Esophagus squamous epithelium (tissue), 5 donors: Measurements from ENCODE around the gene PTPRS. TPM values are rescaled to one million over a fixed set of nuclear protein-coding genes. Genes with fewer than 3 reads are reported as not detected.

Experiments
- DNase-seq: peaks from one replicate; lab custom pipeline; 2025; lab: John Stamatoyannopoulos, UW
- H3K27ac ChIP-seq, 4 donors: fragments of 200-600 bp; sonication (generic); one replicate each; pipeline ENCODE4 v1.5.1; 2016 to 2019; ENCODE audit warnings: mild to moderate bottlenecking in 1 of 4
- H3K27me3 ChIP-seq, 4 donors: fragments of 200-600 bp; sonication (generic); 1 replicate in 3 of 4; 2 replicates in 1 of 4; pipeline versions ENCODE4 v1.5.1 to v1.6.0; 2017 to 2021; ENCODE audit warnings: antibody characterized with exemption in 1 of 4
- H3K36me3 ChIP-seq, 3 donors: fragments of 200-600 bp; sonication (generic); one replicate each; pipeline ENCODE4 v1.5.1; 2016 to 2019
- H3K4me1 ChIP-seq, 3 donors: fragments of 200-600 bp; sonication (generic); one replicate each; pipeline ENCODE4 v1.5.1; 2017 to 2019
- H3K4me3 ChIP-seq, 4 donors: fragments of 200-600 bp; sonication (generic); 1 replicate in 3 of 4; 2 replicates in 1 of 4; pipeline ENCODE4 v1.5.1; 2016 to 2019; ENCODE audit warnings: mild to moderate bottlenecking in 2 of 4, moderate library complexity in 1 of 4
- H3K9me3 ChIP-seq, 3 donors: fragments of 200-600 bp; sonication (generic); one replicate each; pipeline ENCODE4 v1.5.1; 2016 to 2019
- POLR2A ChIP-seq, 4 donors: fragments of 450-650 bp; IDR thresholded peaks; one replicate each; pipeline ENCODE4 v1.6.1; 2017; ENCODE audit warnings: antibody characterized with exemption in 4 of 4, mild to moderate bottlenecking in 4 of 4, moderate library complexity in 3 of 4
- WGBS, 2 donors: methylation state at CpG; one replicate each; pipeline ENCODE4 v1.1.5; 2018; 5-methylcytosine and 5-hydroxymethylcytosine counted together
- intact Hi-C: fragments of 100-400 bp; cut with DNase I; formaldehyde crosslinking; loops from one replicate; pipeline ENCODE4 v1.15.0; 2022
- total RNA-seq, 4 donors: library from RNA; depleted of rRNA; stranded (reverse); fragments of >200 nt; gene quantifications; one replicate each; pipeline ENCODE4 v1.1.0, GENCODE V29; 2016
- TF ChIP-seq, protein P1 (sequence below), 6 experiments: fragments of 450-650 bp in 4 of 6; fragments of 200-600 bp in 2 of 6; sonication (generic) in 2 of 6; IDR thresholded peaks; one replicate each; pipeline ENCODE4 v1.5.1; 2016 to 2019; ENCODE audit warnings: antibody characterized with exemption in 6 of 6, mild to moderate bottlenecking in 4 of 6, moderate library complexity in 4 of 6
- donor health status: DM: yes; HTN: yes; CAD: no.

PTPRS gene
- total RNA-seq, 4 donors from 2014 or later: 61.7 to 173 (median 86.6) TPM

DNA sequence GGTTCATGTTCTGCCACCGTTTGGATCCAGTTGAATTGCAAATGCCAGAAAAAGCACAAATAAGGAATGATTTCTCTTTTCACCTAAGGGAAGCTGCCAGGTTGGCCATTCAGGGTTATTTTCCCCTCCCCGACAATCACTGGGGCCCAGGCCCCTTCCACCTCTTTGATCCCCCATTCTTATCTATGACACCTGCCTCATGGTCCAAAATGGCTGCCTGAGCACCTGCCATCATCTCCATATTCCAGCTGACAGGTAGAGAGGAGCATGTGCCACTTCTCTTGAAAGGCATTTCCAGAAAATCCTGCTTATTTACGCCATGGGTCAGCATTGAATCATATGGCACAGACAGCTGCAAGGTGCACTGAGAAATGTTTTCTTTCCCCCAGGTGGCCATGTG, 15.7 kb downstream of the PTPRS start:
- H3K27me3 ChIP-seq: peaks cover 0 to 36% (median 0%) of the 10 kb centered on the region in 4 donors
- intact Hi-C loops: no loop called here
- WGBS, 2 donors: 90 to 97% methylated on average over 3 of the region's 3 CpGs
- peaks cover 0 to 7% (median 0%) of the 10 kb centered on the region in 3 donors for H3K4me1 ChIP-seq
- no peak overlapping the region for H3K4me3 ChIP-seq
- H3K9me3 ChIP-seq: peaks cover 0 to 11% (median 5%) of the 10 kb centered on the region in 3 donors
- TF ChIP-seq, protein P1, sequence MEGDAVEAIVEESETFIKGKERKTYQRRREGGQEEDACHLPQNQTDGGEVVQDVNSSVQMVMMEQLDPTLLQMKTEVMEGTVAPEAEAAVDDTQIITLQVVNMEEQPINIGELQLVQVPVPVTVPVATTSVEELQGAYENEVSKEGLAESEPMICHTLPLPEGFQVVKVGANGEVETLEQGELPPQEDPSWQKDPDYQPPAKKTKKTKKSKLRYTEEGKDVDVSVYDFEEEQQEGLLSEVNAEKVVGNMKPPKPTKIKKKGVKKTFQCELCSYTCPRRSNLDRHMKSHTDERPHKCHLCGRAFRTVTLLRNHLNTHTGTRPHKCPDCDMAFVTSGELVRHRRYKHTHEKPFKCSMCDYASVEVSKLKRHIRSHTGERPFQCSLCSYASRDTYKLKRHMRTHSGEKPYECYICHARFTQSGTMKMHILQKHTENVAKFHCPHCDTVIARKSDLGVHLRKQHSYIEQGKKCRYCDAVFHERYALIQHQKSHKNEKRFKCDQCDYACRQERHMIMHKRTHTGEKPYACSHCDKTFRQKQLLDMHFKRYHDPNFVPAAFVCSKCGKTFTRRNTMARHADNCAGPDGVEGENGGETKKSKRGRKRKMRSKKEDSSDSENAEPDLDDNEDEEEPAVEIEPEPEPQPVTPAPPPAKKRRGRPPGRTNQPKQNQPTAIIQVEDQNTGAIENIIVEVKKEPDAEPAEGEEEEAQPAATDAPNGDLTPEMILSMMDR (IDR thresholded peaks at IDR 0.05): no peak
- TF ChIP-seq POLR2A (IDR thresholded peaks at IDR 0.05): no peak
- no peaks in the 10 kb centered on the region for H3K36me3 ChIP-seq
- no peak for DNase-seq
- H3K27ac ChIP-seq: no peak overlapping the region

GRCh38 chr19:5323475-5323811, 17.2 kb downstream of the PTPRS start:
- H3K9me3 ChIP-seq: peaks cover 0 to 11% (median 5%) of the 10 kb centered on the region in 3 donors
- TF ChIP-seq POLR2A (IDR thresholded peaks at IDR 0.05): no peak
- TF ChIP-seq, protein P1 (IDR thresholded peaks at IDR 0.05): no peak
- peaks cover 0 to 36% (median 0%) of the 10 kb centered on the region in 4 donors for H3K27me3 ChIP-seq
- 83 to 87% methylated on average over 7 of the region's 7 CpGs for WGBS, 2 donors
- peaks cover 0 to 7% (median 0%) of the 10 kb centered on the region in 3 donors for H3K4me1 ChIP-seq
- no peak for DNase-seq
- H3K4me3 ChIP-seq: no peak overlapping the region
- H3K27ac ChIP-seq: no peak overlapping the region
- intact Hi-C loops: no loop called here
- no peaks in the 10 kb centered on the region for H3K36me3 ChIP-seq

GRCh38 chr19:5321851-5322681, 18.5 kb downstream of the PTPRS start:
- Histone ChIP-seq H3K9me3 (peaks cover 0 to 11% (median 5%) of the 10 kb centered on the region in 3 donors), H3K4me3 (no peak overlapping the region), H3K27me3 (peaks cover 0 to 36% (median 0%) of the 10 kb centered on the region in 4 donors), H3K36me3 (no peaks in the 10 kb centered on the region), H3K27ac (no peak overlapping the region), H3K4me1 (peaks cover 0 to 7% (median 0%) of the 10 kb centered on the region in 3 donors)
- no peak for DNase-seq
- 30 to 43% methylated on average over 13 of the region's 34 CpGs for WGBS, 2 donors
- intact Hi-C loops: no loop called here
- TF ChIP-seq POLR2A (IDR thresholded peaks at IDR 0.05): no peak
- TF ChIP-seq, protein P1 (IDR thresholded peaks at IDR 0.05): no peak

DNA sequence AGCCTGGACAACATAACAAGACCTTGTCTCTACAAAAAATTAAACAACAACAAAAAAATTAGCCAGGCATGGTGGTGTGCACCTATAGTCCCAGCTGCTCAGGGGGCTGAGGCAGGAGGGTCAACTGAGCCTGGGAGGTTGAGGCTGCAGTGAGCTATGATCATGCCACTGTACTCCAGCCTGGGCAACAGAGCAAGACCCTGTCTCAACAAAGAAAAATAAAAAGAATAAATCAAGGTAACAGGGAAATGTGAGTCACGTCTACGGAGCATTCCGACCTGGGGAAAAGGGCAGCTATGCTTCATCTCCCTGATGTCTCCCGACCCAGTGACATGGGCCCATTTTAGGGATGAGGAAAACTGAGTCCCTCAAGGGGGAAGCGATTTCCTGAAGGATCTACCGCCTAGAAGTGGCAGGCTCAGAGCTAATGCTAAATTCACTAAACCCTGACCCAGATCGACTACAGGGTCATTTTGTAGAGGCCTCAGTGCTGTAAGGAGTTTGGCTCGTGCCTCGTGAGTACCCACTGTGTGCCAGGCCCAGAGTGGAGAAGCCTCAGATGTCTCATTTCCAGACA, 19.5 kb downstream of the PTPRS start:
- Histone ChIP-seq H3K4me1 (peaks cover 0 to 7% (median 0%) of the 10 kb centered on the region in 3 donors), H3K4me3 (no peak overlapping the region), H3K9me3 (peaks cover 0 to 11% (median 5%) of the 10 kb centered on the region in 3 donors), H3K27me3 (peaks cover 0 to 36% (median 0%) of the 10 kb centered on the region in 4 donors), H3K36me3 (no peaks in the 10 kb centered on the region), H3K27ac (no peak overlapping the region)
- 90 to 91% methylated on average over 6 to 9 of the region's 9 CpGs for WGBS, 2 donors
- intact Hi-C loops: no loop called here
- no peak for DNase-seq
- TF ChIP-seq, protein P1 (IDR thresholded peaks at IDR 0.05): no peak
- no peak for TF ChIP-seq POLR2A (IDR thresholded peaks at IDR 0.05)

DNA sequence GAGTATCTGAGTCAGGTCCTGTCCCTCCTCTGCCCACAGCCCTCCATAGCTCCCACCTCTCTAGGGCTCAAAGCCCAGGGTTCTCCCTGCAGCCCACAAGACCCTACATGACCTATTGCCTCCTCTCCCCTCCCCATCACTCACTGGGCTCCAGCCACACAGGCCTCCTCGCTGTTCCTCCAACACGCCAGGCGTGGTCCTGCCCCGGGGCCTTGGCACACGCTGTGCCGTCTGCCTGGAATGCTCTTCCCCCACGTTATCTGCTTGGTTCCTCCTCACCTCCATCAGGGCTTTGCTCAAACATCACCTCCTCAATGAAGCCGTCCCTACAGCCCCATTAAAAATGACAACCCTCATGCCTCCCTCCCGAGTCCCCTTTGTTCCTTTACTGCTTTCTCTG, 21.1 kb downstream of the PTPRS start:
- intact Hi-C loops: no loop called here
- H3K27me3 ChIP-seq: peaks cover 0 to 26% (median 0%) of the 10 kb centered on the region in 4 donors
- H3K27ac ChIP-seq: no peak overlapping the region

More for the DNA sequence above, 21.1 kb downstream of the PTPRS start:
- 44 to 45% methylated on average over 9 of the region's 9 CpGs for WGBS, 2 donors
- Histone ChIP-seq H3K4me3 (no peak overlapping the region), H3K9me3 (peaks cover 0 to 2% (median 0%) of the 10 kb centered on the region in 3 donors), H3K36me3 (no peaks in the 10 kb centered on the region), H3K4me1 (peaks cover 0 to 7% (median 0%) of the 10 kb centered on the region in 3 donors)
- no peak for DNase-seq
- no peak for TF ChIP-seq POLR2A (IDR thresholded peaks at IDR 0.05)
- TF ChIP-seq, protein P1 (IDR thresholded peaks at IDR 0.05): no peak
